ENCODE data around the gene MOSPD3. TPM values are rescaled to one million over a fixed set of nuclear protein-coding genes. Genes with fewer than 3 reads are reported as not detected.
"Not testable (repeated sequence)": the region's sequence is repeated elsewhere in the genome, so short reads cannot be mapped to it uniquely, and the experiment has no call there.

MOSPD3 gene
- 3.0 and 11.5 TPM in 2 replicates for total RNA-seq (ENCODE audit: low replicate concordance)

- no peaks in the 10 kb centered on the region for H3K27me3 ChIP-seq
- Mint-ChIP-seq H3K4me3 (peak within 1 kb of the TSS; percentile 99), H3K36me3 (peaks cover 5% of the 10 kb centered on the region), H3K9me3 (no peaks in the 10 kb centered on the region), H3K27me3 (ENCODE audit: insufficient read depth, low read depth) (peaks cover 16% of the 10 kb centered on the region), H3K27ac (peak within 1 kb of the TSS; percentile 99), H3K4me1 (peaks cover 14% of the 10 kb centered on the region)
- peak within 1 kb of the TSS; percentile 87 for H2AFZ ChIP-seq (replicated peaks)
- peaks cover 15% of the 10 kb centered on the region for H3F3A ChIP-seq (ENCODE audit: low read depth)
- peak; percentile 100 for DNase-seq (ENCODE audit: low spot score)
- no peaks in the 10 kb centered on the region for H3K4me1 ChIP-seq
- peak within 1 kb of the TSS; percentile 29 for H3K9ac ChIP-seq
- no peaks in the 10 kb centered on the region for H3K36me3 ChIP-seq
- peak within 1 kb of the TSS; percentile 75 for H3K4me3 ChIP-seq
- no peaks in the 10 kb centered on the region for H3K79me2 ChIP-seq (ENCODE audit: low read depth)
- no peaks in the 10 kb centered on the region for H4K20me1 ChIP-seq (ENCODE audit: low read depth)
- no peaks in the 10 kb centered on the region for H3K9me3 ChIP-seq (ENCODE audit: low read depth)
- TF ChIP-seq CTCF (IDR thresholded peaks at IDR 0.05) (no peak), EZH2phosphoT487 (IDR thresholded peaks at IDR 0.05) (no peak), EZH2 (IDR thresholded peaks at IDR 0.05) (no peak)
- peak within 1 kb of the TSS; percentile 86 for H3K4me2 ChIP-seq
- peak within 1 kb of the TSS; percentile 88 for H3K27ac ChIP-seq
These were observed at the start of gene MOSPD3 for GRCh38 chr7:100611983-100612729. Gene MOSPD3, plus strand, starts transcription at chr7:100612540. Its CDS starts 252 bp downstream, at chr7:100612792.

DNA sequence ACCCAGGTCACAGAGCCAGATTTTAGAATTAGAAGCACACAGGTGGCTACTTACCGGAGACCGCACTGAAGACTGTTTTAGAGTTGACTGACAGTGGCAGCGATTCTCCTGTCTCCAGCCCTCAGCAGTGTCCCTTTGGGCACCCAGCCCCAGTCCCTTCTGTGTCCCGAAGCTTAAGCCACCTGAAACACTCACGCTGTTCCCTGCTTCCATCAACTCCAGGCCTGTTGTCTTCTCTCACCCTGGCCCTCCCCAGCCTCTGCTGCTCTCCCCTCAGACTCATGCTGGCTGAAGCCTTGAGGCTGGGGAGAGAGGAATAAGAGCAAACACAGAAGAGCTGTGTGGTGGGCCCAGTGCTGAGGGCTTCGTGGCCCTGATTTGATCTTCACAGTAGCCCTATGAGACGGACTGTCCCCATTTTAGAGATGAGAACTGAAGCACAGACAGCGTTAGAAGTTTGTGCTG lies 49.2 kb upstream of the MOSPD3 start:
- Histone ChIP-seq H3K9ac (no peak overlapping the region), H3K4me2 (no peak overlapping the region), H4K20me1 (ENCODE audit: low read depth) (no peaks in the 10 kb centered on the region), H3K4me3 (no peak overlapping the region), H3K4me1 (no peaks in the 10 kb centered on the region), H2AFZ (replicated peaks) (no peak overlapping the region), H3F3A (ENCODE audit: low read depth) (peaks cover 3% of the 10 kb centered on the region), H3K27me3 (no peaks in the 10 kb centered on the region), H3K36me3 (no peaks in the 10 kb centered on the region), H3K79me2 (ENCODE audit: low read depth) (no peaks in the 10 kb centered on the region), H3K27ac (no peak overlapping the region), H3K9me3 (ENCODE audit: low read depth) (no peaks in the 10 kb centered on the region)
- Mint-ChIP-seq H3K4me3 (no peak overlapping the region), H3K9me3 (peaks cover 2% of the 10 kb centered on the region), H3K27ac (peak overlapping the region; percentile 42), H3K27me3 (ENCODE audit: insufficient read depth, low read depth) (peaks cover 2% of the 10 kb centered on the region), H3K36me3 (peaks cover 2% of the 10 kb centered on the region), H3K4me1 (peaks cover 22% of the 10 kb centered on the region)
- no peak for DNase-seq (ENCODE audit: low spot score)
- TF ChIP-seq EZH2phosphoT487 (IDR thresholded peaks at IDR 0.05) (no peak), CTCF (IDR thresholded peaks at IDR 0.05) (no peak), EZH2 (IDR thresholded peaks at IDR 0.05) (no peak)

- Mint-ChIP-seq H3K4me3 (peak overlapping the region; percentile 30), H3K36me3 (peaks cover 2% of the 10 kb centered on the region), H3K27ac (no peak overlapping the region), H3K4me1 (peaks cover 28% of the 10 kb centered on the region), H3K9me3 (peaks cover 2% of the 10 kb centered on the region), H3K27me3 (ENCODE audit: insufficient read depth, low read depth) (peaks cover 2% of the 10 kb centered on the region)
- no peaks in the 10 kb centered on the region for H3K36me3 ChIP-seq
- DNase-seq (ENCODE audit: low spot score) = peak; percentile 81
- H3K4me3 ChIP-seq = no peak overlapping the region
- H3K4me2 ChIP-seq = no peak overlapping the region
- peaks cover 2% of the 10 kb centered on the region for H4K20me1 ChIP-seq (ENCODE audit: low read depth)
- peaks cover 1% of the 10 kb centered on the region for H3K4me1 ChIP-seq
- TF ChIP-seq EZH2 (IDR thresholded peaks at IDR 0.05) (no peak), CTCF (IDR thresholded peaks at IDR 0.05) (peak; percentile 82), EZH2phosphoT487 (IDR thresholded peaks at IDR 0.05) (no peak)
- H3K27ac ChIP-seq = no peak overlapping the region
- H3F3A ChIP-seq (ENCODE audit: low read depth) = peaks cover 5% of the 10 kb centered on the region
- no peaks in the 10 kb centered on the region for H3K79me2 ChIP-seq (ENCODE audit: low read depth)
- H2AFZ ChIP-seq (replicated peaks) = no peak overlapping the region
- H3K9me3 ChIP-seq (ENCODE audit: low read depth) = no peaks in the 10 kb centered on the region
- no peak overlapping the region for H3K9ac ChIP-seq
- H3K27me3 ChIP-seq = no peaks in the 10 kb centered on the region
These were observed 48.4 kb upstream of the MOSPD3 start for GRCh38 chr7:100563809-100564400.

GRCh38 chr7:100564405-100564804 lies 47.9 kb upstream of the MOSPD3 start:
- not testable (repeated sequence) for H3K9me3 Mint-ChIP-seq; H3K4me3 ChIP-seq; H3K36me3 ChIP-seq; H3K27me3 ChIP-seq; H4K20me1 ChIP-seq (ENCODE audit: low read depth); H3K36me3 Mint-ChIP-seq; H3K4me1 ChIP-seq; H3K27me3 Mint-ChIP-seq (ENCODE audit: insufficient read depth, low read depth); H3K9me3 ChIP-seq (ENCODE audit: low read depth); H3K27ac ChIP-seq; H3K9ac ChIP-seq; H3F3A ChIP-seq (ENCODE audit: low read depth); DNase-seq (ENCODE audit: low spot score); H2AFZ ChIP-seq (replicated peaks); H3K4me3 Mint-ChIP-seq; H3K79me2 ChIP-seq (ENCODE audit: low read depth); H3K27ac Mint-ChIP-seq; H3K4me2 ChIP-seq
- peaks cover 30% of the 10 kb centered on the region for H3K4me1 Mint-ChIP-seq
